Progenitor cell of endocrine pancreas (in vitro differentiated cells): Measurements from ENCODE around the gene OBSCN. TPM values are rescaled to one million over a fixed set of nuclear protein-coding genes. Genes with fewer than 3 reads are reported as not detected.

Source experiments
- DNase-seq: peaks from one replicate; pipeline ENCODE4 v3.0.0; 2021; ENCODE audit warnings: low spot score; ENCODE audit not compliant: unreplicated experiment
- H3K27ac Mint-ChIP-seq: 2 replicates; pipeline ENCODE4 v1.8.0; 2021; ENCODE audit warnings: mild to moderate bottlenecking, moderate library complexity, mixed read lengths
- H3K27me3 Mint-ChIP-seq: 2 replicates; pipeline ENCODE4 v1.8.0; 2021; ENCODE audit warnings: mixed read lengths
- H3K36me3 Mint-ChIP-seq: 2 replicates; pipeline ENCODE4 v1.8.0; 2022; ENCODE audit warnings: mixed read lengths; ENCODE audit not compliant: insufficient read depth
- H3K4me1 Mint-ChIP-seq: 2 replicates; pipeline ENCODE4 v1.8.0; 2021; ENCODE audit warnings: low read depth, mixed read lengths
- H3K4me3 Mint-ChIP-seq: 2 replicates; pipeline ENCODE4 v1.8.0; 2021; ENCODE audit warnings: low read depth, mild to moderate bottlenecking, moderate library complexity, mixed read lengths
- H3K9me3 Mint-ChIP-seq: 2 replicates; pipeline ENCODE4 v1.8.0; 2021; ENCODE audit warnings: low read depth, mixed read lengths
- total RNA-seq: library from RNA; stranded (reverse); gene quantifications from 2 replicates; pipeline ENCODE4 v1.2.1, GENCODE V29; 2021
- TF ChIP-seq, protein P1 (sequence below): fragments of 200-600 bp; sonication (generic); IDR thresholded peaks from one replicate; pipeline ENCODE4 v1.5.0; 2021; ENCODE audit warnings: antibody characterized with exemption, mild to moderate bottlenecking; ENCODE audit not compliant: unreplicated experiment

Gene OBSCN
- total RNA-seq, 1 donor from 2014 or later: 57.5 TPM

DNA sequence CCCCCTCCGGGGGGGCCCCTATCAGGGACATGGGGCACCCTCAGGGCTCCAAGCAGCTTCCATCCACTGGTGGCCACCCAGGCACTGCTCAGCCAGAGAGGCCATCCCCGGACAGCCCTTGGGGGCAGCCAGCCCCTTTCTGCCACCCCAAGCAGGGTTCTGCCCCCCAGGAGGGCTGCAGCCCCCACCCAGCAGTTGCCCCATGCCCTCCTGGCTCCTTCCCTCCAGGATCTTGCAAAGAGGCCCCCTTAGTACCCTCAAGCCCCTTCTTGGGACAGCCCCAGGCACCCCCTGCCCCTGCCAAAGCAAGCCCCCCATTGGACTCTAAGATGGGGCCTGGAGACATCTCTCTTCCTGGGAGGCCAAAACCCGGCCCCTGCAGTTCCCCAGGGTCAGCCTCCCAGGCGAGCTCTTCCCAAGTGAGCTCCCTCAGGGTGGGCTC is 163.9 kb downstream of the OBSCN start:
- H3K4me1 Mint-ChIP-seq: peaks cover 11% of the 10 kb centered on the region
- H3K9me3 Mint-ChIP-seq: no peaks in the 10 kb centered on the region
- DNase-seq: no peak
- H3K27me3 Mint-ChIP-seq: no peaks in the 10 kb centered on the region
- H3K36me3 Mint-ChIP-seq: no peaks in the 10 kb centered on the region
- TF ChIP-seq, protein P1, sequence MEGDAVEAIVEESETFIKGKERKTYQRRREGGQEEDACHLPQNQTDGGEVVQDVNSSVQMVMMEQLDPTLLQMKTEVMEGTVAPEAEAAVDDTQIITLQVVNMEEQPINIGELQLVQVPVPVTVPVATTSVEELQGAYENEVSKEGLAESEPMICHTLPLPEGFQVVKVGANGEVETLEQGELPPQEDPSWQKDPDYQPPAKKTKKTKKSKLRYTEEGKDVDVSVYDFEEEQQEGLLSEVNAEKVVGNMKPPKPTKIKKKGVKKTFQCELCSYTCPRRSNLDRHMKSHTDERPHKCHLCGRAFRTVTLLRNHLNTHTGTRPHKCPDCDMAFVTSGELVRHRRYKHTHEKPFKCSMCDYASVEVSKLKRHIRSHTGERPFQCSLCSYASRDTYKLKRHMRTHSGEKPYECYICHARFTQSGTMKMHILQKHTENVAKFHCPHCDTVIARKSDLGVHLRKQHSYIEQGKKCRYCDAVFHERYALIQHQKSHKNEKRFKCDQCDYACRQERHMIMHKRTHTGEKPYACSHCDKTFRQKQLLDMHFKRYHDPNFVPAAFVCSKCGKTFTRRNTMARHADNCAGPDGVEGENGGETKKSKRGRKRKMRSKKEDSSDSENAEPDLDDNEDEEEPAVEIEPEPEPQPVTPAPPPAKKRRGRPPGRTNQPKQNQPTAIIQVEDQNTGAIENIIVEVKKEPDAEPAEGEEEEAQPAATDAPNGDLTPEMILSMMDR: no peak
- H3K27ac Mint-ChIP-seq: no peak overlapping the region
- H3K4me3 Mint-ChIP-seq: no peak overlapping the region

GRCh38 chr1:228372183-228373003 is 164.5 kb downstream of the OBSCN start:
- Mint-ChIP-seq H3K4me3 (no peak overlapping the region), H3K9me3 (no peaks in the 10 kb centered on the region), H3K36me3 (no peaks in the 10 kb centered on the region), H3K27ac (no peak overlapping the region), H3K4me1 (peaks cover 11% of the 10 kb centered on the region), H3K27me3 (no peaks in the 10 kb centered on the region)
- TF ChIP-seq, protein P1: no peak
- no peak for DNase-seq

- no peak overlapping the region for H3K4me3 Mint-ChIP-seq
- no peaks in the 10 kb centered on the region for H3K36me3 Mint-ChIP-seq
Measured at GRCh38 chr1:228373004-228373680, 165.3 kb downstream of the OBSCN start.

DNA sequence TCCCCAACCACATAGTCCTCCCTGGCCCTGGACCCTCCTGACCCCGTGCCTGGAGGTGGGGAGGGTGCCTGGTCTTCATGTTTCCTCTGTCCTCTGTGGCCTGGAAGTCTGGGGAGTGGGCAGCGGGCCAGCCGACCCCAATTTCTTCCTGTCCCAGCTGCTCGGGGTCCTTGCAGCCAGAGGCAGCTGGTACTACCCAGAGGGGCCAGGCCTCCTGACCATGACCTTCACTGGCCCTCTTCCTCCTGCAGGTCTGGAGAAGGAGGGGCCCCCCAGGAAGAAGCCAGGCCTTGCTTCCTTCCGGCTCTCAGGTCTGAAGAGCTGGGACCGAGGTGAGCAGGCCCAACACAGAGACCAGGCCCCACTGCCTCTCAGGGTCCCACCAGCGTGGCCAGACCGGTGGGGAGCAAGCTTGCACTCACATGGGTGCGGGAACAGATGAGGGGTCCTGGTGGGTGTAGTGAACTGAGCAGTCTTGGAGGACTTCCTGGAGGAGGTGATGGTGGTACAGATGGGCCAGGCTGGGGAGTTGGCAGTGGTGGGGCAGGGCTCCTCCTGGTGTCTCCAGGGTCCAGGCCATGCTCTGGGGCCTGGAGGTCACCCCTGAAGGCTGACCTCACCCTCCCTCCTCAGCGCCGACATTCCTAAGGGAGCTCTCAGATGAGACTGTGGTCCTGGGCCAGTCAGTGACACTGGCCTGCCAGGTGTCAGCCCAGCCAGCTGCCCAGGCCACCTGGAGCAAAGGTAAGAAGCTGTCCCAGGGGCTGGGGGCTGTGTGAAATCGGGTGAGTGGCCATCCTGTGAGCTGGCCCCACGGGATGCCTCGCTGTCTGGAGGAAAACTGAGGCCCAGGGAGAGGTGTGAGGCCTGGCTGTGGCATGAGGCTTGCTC is 166.1 kb downstream of the OBSCN start:
- no peak overlapping the region for H3K27ac Mint-ChIP-seq
- no peaks in the 10 kb centered on the region for H3K9me3 Mint-ChIP-seq
- no peaks in the 10 kb centered on the region for H3K36me3 Mint-ChIP-seq
- TF ChIP-seq, protein P1: no peak
- H3K4me3 Mint-ChIP-seq: no peak overlapping the region
- DNase-seq: no peak
- peaks cover 7% of the 10 kb centered on the region for H3K4me1 Mint-ChIP-seq
- H3K27me3 Mint-ChIP-seq: peaks cover under 1% of the 10 kb centered on the region

More at GRCh38 chr1:228373004-228373680, 165.3 kb downstream of the OBSCN start:
- Mint-ChIP-seq H3K9me3 (no peaks in the 10 kb centered on the region), H3K27me3 (no peaks in the 10 kb centered on the region), H3K27ac (no peak overlapping the region), H3K4me1 (peaks cover 11% of the 10 kb centered on the region)
- TF ChIP-seq, protein P1: no peak
- DNase-seq: no peak
